Progenitor cell of endocrine pancreas (in vitro differentiated cells): Measurements from ENCODE around the gene CNOT2. TPM values are rescaled to one million over a fixed set of nuclear protein-coding genes. Genes with fewer than 3 reads are reported as not detected.

Experiments used
- DNase-seq: peaks from one replicate; pipeline ENCODE4 v3.0.0; 2021; ENCODE audit warnings: low spot score; ENCODE audit not compliant: unreplicated experiment
- H3K27ac Mint-ChIP-seq: 2 replicates; pipeline ENCODE4 v1.8.0; 2021; ENCODE audit warnings: mild to moderate bottlenecking, moderate library complexity, mixed read lengths
- H3K27me3 Mint-ChIP-seq: 2 replicates; pipeline ENCODE4 v1.8.0; 2021; ENCODE audit warnings: mixed read lengths
- H3K36me3 Mint-ChIP-seq: 2 replicates; pipeline ENCODE4 v1.8.0; 2022; ENCODE audit warnings: mixed read lengths; ENCODE audit not compliant: insufficient read depth
- H3K4me1 Mint-ChIP-seq: 2 replicates; pipeline ENCODE4 v1.8.0; 2021; ENCODE audit warnings: low read depth, mixed read lengths
- H3K4me3 Mint-ChIP-seq: 2 replicates; pipeline ENCODE4 v1.8.0; 2021; ENCODE audit warnings: low read depth, mild to moderate bottlenecking, moderate library complexity, mixed read lengths
- H3K9me3 Mint-ChIP-seq: 2 replicates; pipeline ENCODE4 v1.8.0; 2021; ENCODE audit warnings: low read depth, mixed read lengths
- total RNA-seq: library from RNA; stranded (reverse); gene quantifications from 2 replicates; pipeline ENCODE4 v1.2.1, GENCODE V29; 2021
- TF ChIP-seq, protein P1 (sequence below): fragments of 200-600 bp; sonication (generic); IDR thresholded peaks from one replicate; pipeline ENCODE4 v1.5.0; 2021; ENCODE audit warnings: antibody characterized with exemption, mild to moderate bottlenecking; ENCODE audit not compliant: unreplicated experiment

The CNOT2 gene
- total RNA-seq, 1 donor from 2014 or later: 128 TPM

- no peak overlapping the region for H3K4me3 Mint-ChIP-seq
- H3K9me3 Mint-ChIP-seq: no peaks in the 10 kb centered on the region
- H3K27ac Mint-ChIP-seq: no peak overlapping the region
- H3K4me1 Mint-ChIP-seq: no peaks in the 10 kb centered on the region
- TF ChIP-seq, protein P1, sequence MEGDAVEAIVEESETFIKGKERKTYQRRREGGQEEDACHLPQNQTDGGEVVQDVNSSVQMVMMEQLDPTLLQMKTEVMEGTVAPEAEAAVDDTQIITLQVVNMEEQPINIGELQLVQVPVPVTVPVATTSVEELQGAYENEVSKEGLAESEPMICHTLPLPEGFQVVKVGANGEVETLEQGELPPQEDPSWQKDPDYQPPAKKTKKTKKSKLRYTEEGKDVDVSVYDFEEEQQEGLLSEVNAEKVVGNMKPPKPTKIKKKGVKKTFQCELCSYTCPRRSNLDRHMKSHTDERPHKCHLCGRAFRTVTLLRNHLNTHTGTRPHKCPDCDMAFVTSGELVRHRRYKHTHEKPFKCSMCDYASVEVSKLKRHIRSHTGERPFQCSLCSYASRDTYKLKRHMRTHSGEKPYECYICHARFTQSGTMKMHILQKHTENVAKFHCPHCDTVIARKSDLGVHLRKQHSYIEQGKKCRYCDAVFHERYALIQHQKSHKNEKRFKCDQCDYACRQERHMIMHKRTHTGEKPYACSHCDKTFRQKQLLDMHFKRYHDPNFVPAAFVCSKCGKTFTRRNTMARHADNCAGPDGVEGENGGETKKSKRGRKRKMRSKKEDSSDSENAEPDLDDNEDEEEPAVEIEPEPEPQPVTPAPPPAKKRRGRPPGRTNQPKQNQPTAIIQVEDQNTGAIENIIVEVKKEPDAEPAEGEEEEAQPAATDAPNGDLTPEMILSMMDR: no peak
- no peak for DNase-seq
- H3K36me3 Mint-ChIP-seq: peaks cover 10% of the 10 kb centered on the region
- no peaks in the 10 kb centered on the region for H3K27me3 Mint-ChIP-seq
Observed at GRCh38 chr12:70398002-70398401, 154.8 kb downstream of the CNOT2 start.

DNA sequence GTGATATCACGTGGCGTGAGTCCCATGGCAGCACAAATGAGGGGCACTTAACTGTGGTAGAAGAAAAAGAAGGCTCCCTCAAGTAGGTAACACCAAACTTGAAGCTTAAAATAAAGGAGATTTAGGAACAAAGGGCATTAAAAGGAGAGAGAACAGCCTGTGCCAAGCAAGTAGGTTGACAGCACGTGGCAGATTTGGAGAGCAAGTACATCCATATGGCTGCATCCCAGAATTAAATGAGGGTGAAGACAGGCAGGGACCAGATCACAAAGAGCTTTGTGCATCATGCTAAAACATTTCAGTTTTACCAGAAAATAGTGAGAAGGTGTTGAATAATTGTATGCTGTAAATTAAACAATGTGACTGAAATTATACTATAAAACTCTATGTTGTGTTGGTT is 155.6 kb downstream of the CNOT2 start:
- no peak for DNase-seq
- H3K9me3 Mint-ChIP-seq: no peaks in the 10 kb centered on the region
- H3K27ac Mint-ChIP-seq: no peak overlapping the region
- TF ChIP-seq, protein P1: no peak
- no peak overlapping the region for H3K4me3 Mint-ChIP-seq
- H3K4me1 Mint-ChIP-seq: no peaks in the 10 kb centered on the region
- H3K27me3 Mint-ChIP-seq: no peaks in the 10 kb centered on the region
- H3K36me3 Mint-ChIP-seq: peaks cover 12% of the 10 kb centered on the region

DNA sequence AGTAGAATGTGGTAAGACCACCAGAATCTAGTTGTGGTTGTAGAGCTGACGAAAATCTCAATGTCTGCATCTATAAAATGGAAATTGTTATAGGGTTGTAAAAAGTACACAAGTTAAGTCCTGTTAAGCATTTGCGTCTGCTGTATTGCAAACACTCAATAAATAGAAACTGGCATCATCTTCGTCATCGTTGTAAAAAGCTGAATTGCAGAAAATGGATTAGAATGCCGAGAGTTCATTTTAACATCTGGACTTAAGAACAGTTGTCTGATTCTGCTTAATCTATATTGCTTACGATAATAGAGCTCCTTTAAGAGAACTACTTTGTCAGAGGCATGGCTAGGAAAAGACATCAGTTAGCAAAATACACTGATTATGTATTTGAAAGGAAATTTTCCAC is 156.1 kb downstream of the CNOT2 start:
- TF ChIP-seq, protein P1: no peak
- Mint-ChIP-seq H3K27ac (no peak overlapping the region), H3K36me3 (peaks cover 12% of the 10 kb centered on the region), H3K4me1 (no peaks in the 10 kb centered on the region), H3K4me3 (no peak overlapping the region), H3K9me3 (no peaks in the 10 kb centered on the region), H3K27me3 (no peaks in the 10 kb centered on the region)
- DNase-seq: no peak

DNA sequence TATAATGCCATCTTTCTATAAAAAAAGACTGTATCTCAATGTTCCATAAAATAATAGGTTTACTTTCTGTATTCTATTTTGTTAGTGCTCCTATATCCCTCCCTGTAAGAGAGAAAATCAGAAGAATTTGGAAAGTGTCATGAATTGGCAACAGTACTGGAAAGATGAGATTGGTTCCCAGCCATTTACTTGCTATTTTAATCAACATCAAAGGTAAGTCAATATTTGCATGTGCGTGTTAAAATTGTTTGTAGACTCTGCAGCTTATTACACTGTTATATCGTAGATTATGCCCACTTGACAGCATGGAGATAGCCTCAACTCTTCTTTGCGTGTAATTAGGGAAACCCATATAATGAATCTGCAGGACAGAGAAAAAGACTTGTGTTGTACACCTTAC is 156.9 kb downstream of the CNOT2 start:
- Mint-ChIP-seq H3K4me1 (no peaks in the 10 kb centered on the region), H3K36me3 (peaks cover 15% of the 10 kb centered on the region), H3K27ac (no peak overlapping the region), H3K27me3 (no peaks in the 10 kb centered on the region), H3K4me3 (no peak overlapping the region), H3K9me3 (no peaks in the 10 kb centered on the region)
- no peak for DNase-seq
- TF ChIP-seq, protein P1: no peak

- H3K4me1 Mint-ChIP-seq: no peaks in the 10 kb centered on the region
- no peak for DNase-seq
- H3K9me3 Mint-ChIP-seq: no peaks in the 10 kb centered on the region
- H3K4me3 Mint-ChIP-seq: no peak overlapping the region
- H3K27ac Mint-ChIP-seq: no peak overlapping the region
- peaks cover 22% of the 10 kb centered on the region for H3K36me3 Mint-ChIP-seq
- H3K27me3 Mint-ChIP-seq: no peaks in the 10 kb centered on the region
- TF ChIP-seq, protein P1: no peak
Observed at GRCh38 chr12:70402597-70402996, 159.4 kb downstream of the CNOT2 start.
